ENCODE results near the gene CEMIP. TPM values are rescaled to one million over a fixed set of nuclear protein-coding genes. Genes with fewer than 3 reads are reported as not detected.

Gene CEMIP
- total RNA-seq, 4 donors from 2014 or later = 0.17 to 0.34 (median 0.26) TPM; not detected in 1

DNA sequence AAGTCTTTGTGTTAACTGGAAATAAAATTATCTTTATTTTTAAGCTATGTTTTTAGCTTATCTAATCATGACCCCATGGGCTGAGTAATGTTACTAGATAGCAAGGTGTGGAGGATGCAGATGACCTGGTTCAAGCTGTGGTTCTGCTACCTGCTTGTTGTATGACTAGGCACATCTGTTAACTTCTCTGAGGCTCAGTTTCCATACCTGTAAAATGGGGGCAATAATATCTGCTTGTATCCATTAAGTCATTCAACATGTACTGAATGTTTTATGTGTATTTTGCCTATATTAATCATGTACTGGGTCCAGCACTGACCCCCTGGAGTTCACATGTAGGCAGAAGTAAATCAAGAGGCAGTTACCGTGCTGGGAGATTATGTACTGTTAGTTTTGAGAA lies 51.5 kb downstream of the CEMIP start:
- Histone ChIP-seq H3K27ac (replicated peaks in 1 of 4) (no peak overlapping the region), H3K36me3 (no peaks in the 10 kb centered on the region), H3K9me3 (no peaks in the 10 kb centered on the region), H3K4me3 (no peak overlapping the region), H3K4me1 (no peaks in the 10 kb centered on the region), H3K27me3 (no peaks in the 10 kb centered on the region)
- no peak for DNase-seq (ENCODE audit: extremely low spot score)
- intact Hi-C loops (cut with DNase I) = no loop called here
- TF ChIP-seq POLR2AphosphoS5 (IDR thresholded peaks at IDR 0.05) (no peak), EP300 (IDR thresholded peaks at IDR 0.05) (no peak), POLR2A (IDR thresholded peaks at IDR 0.05; ENCODE audit: low read depth) (no peak)
- TF ChIP-seq, protein P1, sequence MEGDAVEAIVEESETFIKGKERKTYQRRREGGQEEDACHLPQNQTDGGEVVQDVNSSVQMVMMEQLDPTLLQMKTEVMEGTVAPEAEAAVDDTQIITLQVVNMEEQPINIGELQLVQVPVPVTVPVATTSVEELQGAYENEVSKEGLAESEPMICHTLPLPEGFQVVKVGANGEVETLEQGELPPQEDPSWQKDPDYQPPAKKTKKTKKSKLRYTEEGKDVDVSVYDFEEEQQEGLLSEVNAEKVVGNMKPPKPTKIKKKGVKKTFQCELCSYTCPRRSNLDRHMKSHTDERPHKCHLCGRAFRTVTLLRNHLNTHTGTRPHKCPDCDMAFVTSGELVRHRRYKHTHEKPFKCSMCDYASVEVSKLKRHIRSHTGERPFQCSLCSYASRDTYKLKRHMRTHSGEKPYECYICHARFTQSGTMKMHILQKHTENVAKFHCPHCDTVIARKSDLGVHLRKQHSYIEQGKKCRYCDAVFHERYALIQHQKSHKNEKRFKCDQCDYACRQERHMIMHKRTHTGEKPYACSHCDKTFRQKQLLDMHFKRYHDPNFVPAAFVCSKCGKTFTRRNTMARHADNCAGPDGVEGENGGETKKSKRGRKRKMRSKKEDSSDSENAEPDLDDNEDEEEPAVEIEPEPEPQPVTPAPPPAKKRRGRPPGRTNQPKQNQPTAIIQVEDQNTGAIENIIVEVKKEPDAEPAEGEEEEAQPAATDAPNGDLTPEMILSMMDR (IDR thresholded peaks at IDR 0.05) = no peak
- 100% methylated on average over 1 of the region's 1 CpG for WGBS

DNA sequence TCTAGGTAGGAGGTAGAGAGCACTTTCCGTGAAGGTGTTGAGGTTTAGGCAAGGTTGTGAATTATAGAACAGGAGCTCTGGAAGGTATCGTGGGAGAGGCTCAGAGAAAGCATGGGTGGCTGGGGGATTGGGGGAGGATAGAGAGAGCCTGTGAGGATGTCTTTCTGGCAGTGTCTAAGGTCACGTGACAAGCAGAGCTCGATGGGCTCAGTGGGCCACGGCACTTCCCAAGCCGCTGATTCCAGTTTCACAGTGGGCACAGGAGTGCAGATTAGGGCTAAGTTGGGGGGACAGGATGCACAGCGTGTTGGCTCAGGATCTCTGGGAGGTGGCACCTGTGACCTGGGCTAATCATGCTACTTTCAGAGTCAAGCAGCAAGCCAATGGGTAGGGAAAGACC lies 52.0 kb downstream of the CEMIP start:
- TF ChIP-seq POLR2A (IDR thresholded peaks at IDR 0.05; ENCODE audit: low read depth) (no peak), EP300 (IDR thresholded peaks at IDR 0.05) (no peak), POLR2AphosphoS5 (IDR thresholded peaks at IDR 0.05) (no peak)
- TF ChIP-seq, protein P1 (IDR thresholded peaks at IDR 0.05) = no peak
- H3K27ac ChIP-seq (replicated peaks in 1 of 4) = no peak overlapping the region
- no peak overlapping the region for H3K4me3 ChIP-seq
- H3K4me1 ChIP-seq = no peaks in the 10 kb centered on the region
- no peaks in the 10 kb centered on the region for H3K36me3 ChIP-seq
- no peak for DNase-seq (ENCODE audit: extremely low spot score)
- WGBS = 97% methylated on average over 7 of the region's 7 CpGs
- intact Hi-C loops (cut with DNase I) = no loop called here
- H3K9me3 ChIP-seq = no peaks in the 10 kb centered on the region
- no peaks in the 10 kb centered on the region for H3K27me3 ChIP-seq

DNA sequence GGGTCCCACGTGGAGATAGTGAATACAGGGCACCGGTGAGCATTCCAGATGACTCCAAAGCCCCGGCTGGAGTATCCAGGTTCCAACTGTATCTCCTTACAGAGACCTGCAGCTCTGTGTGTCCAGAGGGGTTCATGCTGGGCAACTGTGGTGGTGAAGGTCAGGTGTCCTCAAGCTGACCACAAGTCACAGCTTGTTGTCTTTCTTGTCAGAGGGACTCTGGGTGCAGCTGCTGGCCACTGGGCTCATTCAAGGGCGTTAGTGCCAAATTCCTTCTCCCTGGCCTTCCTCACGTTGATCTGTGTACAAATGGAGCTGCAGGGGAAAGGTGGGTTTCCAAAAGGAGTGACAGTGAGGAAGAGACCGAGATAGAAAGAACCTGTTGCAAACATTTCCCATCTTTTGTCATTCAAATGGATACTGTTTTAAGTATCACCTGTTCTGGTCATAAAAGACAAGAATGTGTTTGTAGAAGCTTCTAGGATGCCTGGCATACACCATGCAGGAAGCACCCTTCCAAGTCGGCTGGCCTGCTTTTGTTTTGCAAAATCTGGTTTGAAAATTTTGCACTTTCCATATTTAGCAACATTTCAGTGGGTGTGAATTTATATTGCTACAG lies 52.5 kb downstream of the CEMIP start:
- Histone ChIP-seq H3K4me3 (no peak overlapping the region), H3K4me1 (no peaks in the 10 kb centered on the region), H3K9me3 (no peaks in the 10 kb centered on the region), H3K27ac (replicated peaks in 1 of 4) (no peak overlapping the region), H3K36me3 (no peaks in the 10 kb centered on the region), H3K27me3 (no peaks in the 10 kb centered on the region)
- 73% methylated on average over 7 of the region's 7 CpGs for WGBS
- TF ChIP-seq POLR2A (IDR thresholded peaks at IDR 0.05; ENCODE audit: low read depth) (no peak), EP300 (IDR thresholded peaks at IDR 0.05) (no peak), POLR2AphosphoS5 (IDR thresholded peaks at IDR 0.05) (no peak)
- TF ChIP-seq, protein P1 (IDR thresholded peaks at IDR 0.05) = no peak
- intact Hi-C loops (cut with DNase I) = no loop called here
- DNase-seq (ENCODE audit: extremely low spot score) = no peak

DNA sequence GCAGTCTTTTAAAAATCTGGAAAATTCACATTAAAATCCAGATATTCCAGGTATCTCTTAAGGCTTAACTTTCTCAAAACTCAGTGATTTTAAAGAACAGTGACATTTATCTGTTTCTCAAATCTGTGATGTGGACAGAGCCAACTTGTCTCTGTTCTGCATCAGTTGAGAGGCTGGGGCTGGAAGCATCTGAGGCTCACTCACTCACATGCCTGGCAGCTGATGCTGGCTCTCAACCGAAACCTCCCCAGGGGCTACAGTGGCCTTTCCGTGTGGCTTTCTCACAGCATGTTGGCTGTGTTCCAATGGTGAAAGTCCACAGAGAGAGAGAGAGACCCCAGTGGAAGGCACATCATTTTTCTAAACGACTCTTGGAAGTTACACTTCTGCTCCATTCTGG lies 53.5 kb downstream of the CEMIP start:
- H3K27me3 ChIP-seq = no peaks in the 10 kb centered on the region
- no peaks in the 10 kb centered on the region for H3K36me3 ChIP-seq
- intact Hi-C loops (cut with DNase I) = no loop called here
- 49% methylated on average over 3 of the region's 3 CpGs for WGBS
- TF ChIP-seq EP300 (IDR thresholded peaks at IDR 0.05) (no peak), POLR2A (IDR thresholded peaks at IDR 0.05; ENCODE audit: low read depth) (no peak), POLR2AphosphoS5 (IDR thresholded peaks at IDR 0.05) (no peak)
- TF ChIP-seq, protein P1 (IDR thresholded peaks at IDR 0.05) = no peak
- no peak for DNase-seq (ENCODE audit: extremely low spot score)
- no peak overlapping the region for H3K4me3 ChIP-seq
- H3K9me3 ChIP-seq = no peaks in the 10 kb centered on the region
- no peaks in the 10 kb centered on the region for H3K4me1 ChIP-seq
- H3K27ac ChIP-seq (replicated peaks in 1 of 4) = no peak overlapping the region

DNA sequence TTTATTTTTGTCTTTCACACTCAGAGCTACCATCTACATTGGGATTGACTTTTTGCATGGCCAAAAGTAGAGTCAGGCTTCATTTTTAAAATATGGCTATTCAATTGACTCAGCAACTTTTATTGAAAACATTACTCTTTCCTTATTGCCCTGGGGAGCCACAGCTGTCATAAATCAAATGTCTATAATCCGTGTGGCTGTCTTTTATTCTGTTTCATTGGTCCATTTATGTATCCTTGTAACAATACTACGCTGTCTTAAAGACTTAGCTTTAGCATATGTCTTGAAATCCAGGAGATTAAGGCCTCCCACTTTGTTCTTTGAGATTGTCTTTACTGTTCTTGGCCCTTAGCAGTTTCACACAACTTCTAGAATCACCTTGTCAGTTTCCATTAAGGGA lies 55.2 kb downstream of the CEMIP start:
- no peak for DNase-seq (ENCODE audit: extremely low spot score)
- Histone ChIP-seq H3K27ac (replicated peaks in 1 of 4) (no peak overlapping the region), H3K4me3 (no peak overlapping the region), H3K9me3 (no peaks in the 10 kb centered on the region), H3K36me3 (no peaks in the 10 kb centered on the region), H3K4me1 (no peaks in the 10 kb centered on the region), H3K27me3 (no peaks in the 10 kb centered on the region)
- 89% methylated on average over 2 of the region's 2 CpGs for WGBS
- TF ChIP-seq, protein P1 (IDR thresholded peaks at IDR 0.05) = no peak
- TF ChIP-seq EP300 (IDR thresholded peaks at IDR 0.05) (no peak), POLR2A (IDR thresholded peaks at IDR 0.05; ENCODE audit: low read depth) (no peak), POLR2AphosphoS5 (IDR thresholded peaks at IDR 0.05) (no peak)
- intact Hi-C loops (cut with DNase I) = no loop called here
